Caco-2 (cell line): ENCODE results near the gene TIGD4. TPM values are rescaled to one million over a fixed set of nuclear protein-coding genes. Genes with fewer than 3 reads are reported as not detected.

Source experiments
- BruUV-seq: library from RNA; stranded (reverse); fragments of 400-500 nt; replicated peaks from 2 replicates; lab custom pipeline; 2021; lab: Mats Ljungman, UMichigan
- CTCF ChIA-PET: fragments of 300-600 bp; sonication (Branson Sonifier 250); formaldehyde crosslinking; loops from one replicate; lab custom pipeline; 2022; ENCODE audit warnings: antibody characterized with exemption; lab: Charles Lee
- POLR2A ChIA-PET: fragments of 300-600 bp; sonication (Branson Sonifier 250); formaldehyde crosslinking; loops from one replicate; lab custom pipeline; 2022; ENCODE audit warnings: antibody characterized with exemption; lab: Charles Lee
- DNase-seq, 2 experiments: peaks; one replicate each; pipeline versions ENCODE4 v3.0.0 to v3.0.0-alpha.2; 2020 to 2022
- H3K27me3 ChIP-seq: replicated peaks from 2 replicates; pipeline ENCODE4 v1.6.0; 2011; ENCODE audit warnings: low read length; ENCODE audit not compliant: control insufficient read depth, insufficient read depth
- H3K36me3 ChIP-seq: 2 replicates; pipeline ENCODE4 v1.5.1; 2011; ENCODE audit warnings: low read length; ENCODE audit not compliant: control insufficient read depth, insufficient read depth
- H3K4me1 ChIP-seq: fragments of 250-450 bp; sonication (Bioruptor Pico); 2 replicates; pipeline ENCODE4 v1.5.1; 2020; ENCODE audit warnings: mild to moderate bottlenecking
- H3K4me3 ChIP-seq: 2 replicates; pipeline ENCODE4 v1.5.1; 2011; ENCODE audit warnings: low read depth, mild to moderate bottlenecking, control low read depth, low read length
- H3K9me3 ChIP-seq: fragments of 250-450 bp; sonication (Bioruptor Pico); 2 replicates; pipeline ENCODE4 v1.5.1; 2020; ENCODE audit warnings: mild to moderate bottlenecking, moderate library complexity
- H3K27ac Mint-ChIP-seq: one replicate; pipeline ENCODE4 v1.8.0; 2022; ENCODE audit warnings: mixed read lengths; ENCODE audit not compliant: unreplicated experiment
- H3K27me3 Mint-ChIP-seq: one replicate; pipeline ENCODE4 v1.8.0; 2022; ENCODE audit warnings: mixed read lengths; ENCODE audit not compliant: insufficient read depth, unreplicated experiment
- H3K36me3 Mint-ChIP-seq: one replicate; pipeline ENCODE4 v1.8.0; 2022; ENCODE audit warnings: mild to moderate bottlenecking, mixed read lengths; ENCODE audit not compliant: insufficient read depth, unreplicated experiment
- H3K4me1 Mint-ChIP-seq: one replicate; pipeline ENCODE4 v1.8.0; 2022; ENCODE audit warnings: low read depth, mixed read lengths; ENCODE audit not compliant: unreplicated experiment
- H3K4me3 Mint-ChIP-seq: one replicate; pipeline ENCODE4 v1.8.0; 2022; ENCODE audit warnings: mild to moderate bottlenecking, moderate library complexity, mixed read lengths; ENCODE audit not compliant: unreplicated experiment
- H3K9me3 Mint-ChIP-seq: one replicate; pipeline ENCODE4 v1.8.0; 2022; ENCODE audit warnings: mixed read lengths; ENCODE audit not compliant: unreplicated experiment
- CTCF ChIP-seq, 2 experiments: fragments of 200-600 bp in 1 of 2; IDR thresholded peaks; 1 replicate in 1 of 2; 2 replicates in 1 of 2; pipeline versions ENCODE4 v1.5.1 to v1.8.0; 2011 to 2022; ENCODE audit warnings: antibody characterized with exemption in 1 of 2, control low read depth in 1 of 2, inconsistent platforms in 1 of 2, low read depth in 1 of 2, low read length in 1 of 2, mild to moderate bottlenecking in 1 of 2, moderate library complexity in 1 of 2; ENCODE audit not compliant: insufficient read depth in 1 of 2, severe bottlenecking in 1 of 2, unreplicated experiment in 1 of 2
- intact Hi-C: fragments of 100-400 bp; cut with micrococcal nuclease; formaldehyde crosslinking; loops from one replicate; pipeline ENCODE4 v1.10.0; 2022; ENCODE audit not compliant: unreplicated experiment
- total RNA-seq: library from RNA; stranded (reverse); gene quantifications from 2 replicates; pipeline ENCODE4 v1.2.3, GENCODE V29; 2022

TIGD4 gene
- total RNA-seq, 1 experiment from 2014 or later, result 1.0 TPM

- no peak overlapping the region for H3K4me3 Mint-ChIP-seq
- no peaks in the 10 kb centered on the region for H3K36me3 Mint-ChIP-seq
- no peaks in the 10 kb centered on the region for H3K27me3 Mint-ChIP-seq
- Histone ChIP-seq H3K4me3 (no peak overlapping the region), H3K9me3 (no peaks in the 10 kb centered on the region), H3K4me1 (no peaks in the 10 kb centered on the region), H3K36me3 (no peaks in the 10 kb centered on the region), H3K27me3 (no peaks in the 10 kb centered on the region)
- no peaks in the 10 kb centered on the region for H3K4me1 Mint-ChIP-seq
- TF ChIP-seq CTCF (IDR thresholded peaks at IDR 0.05; ENCODE audit: insufficient read depth in 1 of 2, low read depth in 1 of 2, low read length in 1 of 2, severe bottlenecking in 1 of 2, unreplicated experiment in 1 of 2), result no peak
- ChIA-PET CTCF (no interaction called here), POLR2A (no interaction called here)
- H3K27ac Mint-ChIP-seq, result no peak overlapping the region
- intact Hi-C loops, result no loop called here
- no peak for DNase-seq
- no TSS peak for BruUV-seq
- H3K9me3 Mint-ChIP-seq, result no peaks in the 10 kb centered on the region
Observed at GRCh38 chr4:152728343-152728742, 51.2 kb downstream of the TIGD4 start.

- Histone ChIP-seq H3K36me3 (no peaks in the 10 kb centered on the region), H3K4me1 (no peaks in the 10 kb centered on the region), H3K9me3 (no peaks in the 10 kb centered on the region), H3K4me3 (no peak overlapping the region), H3K27me3 (no peaks in the 10 kb centered on the region)
- Mint-ChIP-seq H3K36me3 (no peaks in the 10 kb centered on the region), H3K4me3 (no peak overlapping the region), H3K9me3 (no peaks in the 10 kb centered on the region), H3K27me3 (no peaks in the 10 kb centered on the region), H3K4me1 (no peaks in the 10 kb centered on the region), H3K27ac (no peak overlapping the region)
- ChIA-PET POLR2A (no interaction called here), CTCF (no interaction called here)
- no peak for DNase-seq
- intact Hi-C loops, result no loop called here
- TF ChIP-seq CTCF (IDR thresholded peaks at IDR 0.05; ENCODE audit: insufficient read depth in 1 of 2, low read depth in 1 of 2, low read length in 1 of 2, severe bottlenecking in 1 of 2, unreplicated experiment in 1 of 2), result no peak
- BruUV-seq, result no TSS peak
Observed at GRCh38 chr4:152727784-152728183, 51.7 kb downstream of the TIGD4 start.

- Mint-ChIP-seq H3K4me3 (no peak overlapping the region), H3K27me3 (no peaks in the 10 kb centered on the region), H3K36me3 (no peaks in the 10 kb centered on the region), H3K27ac (no peak overlapping the region), H3K9me3 (no peaks in the 10 kb centered on the region), H3K4me1 (peaks cover 8% of the 10 kb centered on the region)
- H3K27me3 ChIP-seq, result no peaks in the 10 kb centered on the region
- BruUV-seq, result no TSS peak
- DNase-seq, result no peak
- no peak for TF ChIP-seq CTCF (IDR thresholded peaks at IDR 0.05; ENCODE audit: insufficient read depth in 1 of 2, low read depth in 1 of 2, low read length in 1 of 2, severe bottlenecking in 1 of 2, unreplicated experiment in 1 of 2)
- no peaks in the 10 kb centered on the region for H3K36me3 ChIP-seq
- H3K4me1 ChIP-seq, result peaks cover 14% of the 10 kb centered on the region
- H3K4me3 ChIP-seq, result no peak overlapping the region
- CTCF ChIA-PET, result no interaction called here
- intact Hi-C loops, result no loop called here
- H3K9me3 ChIP-seq, result no peaks in the 10 kb centered on the region
- POLR2A ChIA-PET, result no interaction called here
Observed at GRCh38 chr4:152724494-152724893, 55.0 kb downstream of the TIGD4 start.
